GM23338 (cell line): Measurements from ENCODE around the gene CYP2C18. TPM values are rescaled to one million over a fixed set of nuclear protein-coding genes. Genes with fewer than 3 reads are reported as not detected.

ENCODE experiments used
- ATAC-seq: fragments of 200-7000 bp; cut with Tn5 transposase; 3 replicates; pipeline ENCODE4 v1.9.1; 2020
- DNase-seq: peaks from one replicate; pipeline ENCODE4 v3.0.0-alpha.2; 2015; ENCODE audit warnings: low spot score
- H2AFZ ChIP-seq: fragments of 200-600 bp; sonication (generic); 2 replicates; pipeline ENCODE4 v1.8.0; 2016; ENCODE audit warnings: antibody characterized with exemption, mild to moderate bottlenecking, moderate library complexity
- H3F3A ChIP-seq: fragments of 200-600 bp; sonication (generic); replicated peaks from 2 replicates; pipeline ENCODE4 v1.8.0; 2017; ENCODE audit warnings: antibody characterized with exemption, mixed run types, low read depth
- H3K27ac ChIP-seq: fragments of 200-600 bp; sonication (generic); 2 replicates; pipeline ENCODE4 v1.6.1; 2016; ENCODE audit warnings: low read depth
- H3K27me3 ChIP-seq: fragments of 200-600 bp; sonication (generic); 2 replicates; pipeline ENCODE4 v1.8.0; 2016; ENCODE audit warnings: mild to moderate bottlenecking, mixed run types, moderate library complexity; ENCODE audit not compliant: insufficient read depth
- H3K36me3 ChIP-seq: fragments of 200-600 bp; sonication (generic); 2 replicates; pipeline ENCODE4 v1.8.0; 2016; ENCODE audit warnings: mild to moderate bottlenecking; ENCODE audit not compliant: insufficient read depth
- H3K4me1 ChIP-seq: fragments of 200-600 bp; sonication (generic); 2 replicates; pipeline ENCODE4 v1.8.0; 2016; ENCODE audit warnings: mild to moderate bottlenecking, moderate library complexity; ENCODE audit not compliant: insufficient read depth
- H3K4me2 ChIP-seq: fragments of 200-600 bp; sonication (generic); 2 replicates; pipeline ENCODE4 v1.7.1; 2017; ENCODE audit warnings: mixed run types
- H3K4me3 ChIP-seq: fragments of 200-600 bp; sonication (generic); 2 replicates; pipeline ENCODE4 v1.6.1; 2016; ENCODE audit warnings: mixed run types
- H3K79me2 ChIP-seq: fragments of 200-600 bp; sonication (generic); replicated peaks from 2 replicates; pipeline ENCODE4 v1.8.0; 2017; ENCODE audit warnings: mild to moderate bottlenecking; ENCODE audit not compliant: insufficient read depth
- H3K9me2 ChIP-seq: fragments of 200-600 bp; sonication (generic); 2 replicates; pipeline ENCODE4 v1.8.0; 2017; ENCODE audit not compliant: insufficient read depth
- H4K20me1 ChIP-seq: fragments of 200-600 bp; sonication (generic); replicated peaks from 2 replicates; pipeline ENCODE4 v1.8.0; 2017; ENCODE audit warnings: mild to moderate bottlenecking; ENCODE audit not compliant: insufficient read depth
- H3K27ac Mint-ChIP-seq: 2 replicates; pipeline ENCODE4 v1.8.0; 2020; ENCODE audit warnings: inconsistent platforms, mild to moderate bottlenecking, moderate library complexity, mixed read lengths
- H3K27me3 Mint-ChIP-seq: 3 replicates; pipeline ENCODE4 v1.8.0; 2022; ENCODE audit warnings: low read depth, mild to moderate bottlenecking, moderate library complexity, mixed read lengths, inconsistent platforms; ENCODE audit not compliant: insufficient read depth, poor library complexity
- H3K36me3 Mint-ChIP-seq: 3 replicates; pipeline ENCODE4 v1.8.0; 2021; ENCODE audit warnings: low read depth, mild to moderate bottlenecking, inconsistent platforms, moderate library complexity, mixed read lengths
- H3K4me1 Mint-ChIP-seq: 3 replicates; pipeline ENCODE4 v1.8.0; 2020; ENCODE audit warnings: mild to moderate bottlenecking, inconsistent platforms, mixed read lengths
- H3K4me3 Mint-ChIP-seq: 3 replicates; pipeline ENCODE4 v1.8.0; 2021; ENCODE audit warnings: moderate library complexity, mild to moderate bottlenecking, inconsistent platforms, mixed read lengths
- H3K9me3 Mint-ChIP-seq: 3 replicates; pipeline ENCODE4 v1.8.0; 2020; ENCODE audit warnings: moderate library complexity, mild to moderate bottlenecking, inconsistent platforms, mixed read lengths
- CREB1 ChIP-seq: fragments of 250-450 bp; sonication (Bioruptor Pico); IDR thresholded peaks from 2 replicates; pipeline ENCODE4 v1.5.0; 2020; ENCODE audit warnings: low read depth, mild to moderate bottlenecking, moderate library complexity
- EZH2 ChIP-seq: fragments of 200-600 bp; sonication (generic); IDR thresholded peaks from one replicate; pipeline ENCODE4 v1.8.0; 2017; ENCODE audit warnings: antibody characterized with exemption, mild to moderate bottlenecking, low read depth; ENCODE audit not compliant: unreplicated experiment
- EZH2phosphoT487 ChIP-seq: fragments of 200-600 bp; sonication (generic); IDR thresholded peaks from one replicate; pipeline ENCODE4 v1.8.1; 2018; ENCODE audit warnings: antibody characterized with exemption; ENCODE audit not compliant: unreplicated experiment
- JUNB ChIP-seq: IDR thresholded peaks from one replicate; pipeline ENCODE4 v1.6.1; 2016; ENCODE audit warnings: antibody characterized with exemption; ENCODE audit not compliant: unreplicated experiment
- NANOG ChIP-seq: IDR thresholded peaks from 2 replicates; pipeline ENCODE4 v1.6.1; 2016; ENCODE audit warnings: antibody characterized with exemption, borderline replicate concordance
- POLR2AphosphoS5 ChIP-seq: IDR thresholded peaks from 2 replicates; pipeline ENCODE4 v1.6.1; 2016; ENCODE audit warnings: antibody characterized with exemption, low read depth
- REST ChIP-seq: IDR thresholded peaks from one replicate; pipeline ENCODE4 v1.6.1; 2018; ENCODE audit warnings: antibody characterized with exemption; ENCODE audit not compliant: unreplicated experiment
- STAT1 ChIP-seq: IDR thresholded peaks from one replicate; pipeline ENCODE4 v1.6.1; 2016; ENCODE audit warnings: antibody characterized with exemption; ENCODE audit not compliant: unreplicated experiment
- ZNF114 ChIP-seq: fragments of 250-450 bp; sonication (Bioruptor Pico); IDR thresholded peaks from 2 replicates; pipeline ENCODE4 v1.5.0; 2020; ENCODE audit warnings: mild to moderate bottlenecking, moderate library complexity
- ZNF331 ChIP-seq: fragments of 250-450 bp; sonication (Bioruptor Pico); IDR thresholded peaks from 2 replicates; pipeline ENCODE4 v1.5.0; 2020; ENCODE audit warnings: low read depth, mild to moderate bottlenecking, moderate library complexity
- polyA plus RNA-seq: library from polyadenylated mRNA; unstranded; fragments of >200 nt; fragmentation: Nextera tagmentation; extraction: Ambion mirVana; gene quantifications from 2 replicates; pipeline ENCODE4 v1.2.1, GENCODE V29; 2016
- total RNA-seq: library from RNA; depleted of rRNA; stranded (reverse); fragments of >200 nt; shearing (Covaris generic); gene quantifications from 2 replicates; pipeline ENCODE4 v1.2.3, GENCODE V29; 2014
- TF ChIP-seq, protein P1 (sequence below): fragments of 250-450 bp; sonication (Bioruptor Pico); IDR thresholded peaks from 2 replicates; pipeline ENCODE4 v1.5.0; 2020; ENCODE audit warnings: mild to moderate bottlenecking, moderate library complexity
- TF ChIP-seq, protein P2 (sequence below): IDR thresholded peaks from 2 replicates; pipeline ENCODE4 v1.6.1; 2016; ENCODE audit warnings: antibody characterized with exemption

The CYP2C18 gene
- total and polyA plus RNA-seq, 2 experiments from 2014 or later: 0.08 to 0.63 TPM

DNA sequence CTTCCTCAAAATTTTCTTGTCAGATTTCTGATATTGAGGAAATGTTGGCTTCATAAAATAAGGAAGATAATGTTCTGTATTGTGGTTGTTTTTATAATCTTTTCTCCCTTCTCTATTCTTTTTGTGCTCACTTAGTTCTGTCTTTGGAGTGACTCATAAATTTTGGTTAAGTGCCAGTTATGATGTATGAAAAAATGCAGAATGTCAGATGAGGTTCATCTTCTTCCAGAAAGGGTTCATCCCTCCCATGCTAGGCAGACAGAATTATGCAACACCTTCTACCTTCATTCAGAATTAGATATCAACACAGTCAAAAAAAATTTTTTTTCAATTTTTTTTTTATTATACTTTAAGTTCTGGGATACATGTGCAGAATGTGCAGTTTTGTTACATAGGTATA lies 42.3 kb downstream of the CYP2C18 start:
- no peaks in the 10 kb centered on the region for H3K27me3 Mint-ChIP-seq
- no peak overlapping the region for H3K4me3 ChIP-seq
- H3K79me2 ChIP-seq: no peaks in the 10 kb centered on the region
- no peaks in the 10 kb centered on the region for H3K9me2 ChIP-seq
- no peak for TF ChIP-seq NANOG
- no peak for TF ChIP-seq STAT1
- TF ChIP-seq ZNF331 (CRISPR knock-in tag): no peak
- no peak for TF ChIP-seq ZNF114 (CRISPR knock-in tag)
- TF ChIP-seq JUNB: no peak
- TF ChIP-seq, protein P1, sequence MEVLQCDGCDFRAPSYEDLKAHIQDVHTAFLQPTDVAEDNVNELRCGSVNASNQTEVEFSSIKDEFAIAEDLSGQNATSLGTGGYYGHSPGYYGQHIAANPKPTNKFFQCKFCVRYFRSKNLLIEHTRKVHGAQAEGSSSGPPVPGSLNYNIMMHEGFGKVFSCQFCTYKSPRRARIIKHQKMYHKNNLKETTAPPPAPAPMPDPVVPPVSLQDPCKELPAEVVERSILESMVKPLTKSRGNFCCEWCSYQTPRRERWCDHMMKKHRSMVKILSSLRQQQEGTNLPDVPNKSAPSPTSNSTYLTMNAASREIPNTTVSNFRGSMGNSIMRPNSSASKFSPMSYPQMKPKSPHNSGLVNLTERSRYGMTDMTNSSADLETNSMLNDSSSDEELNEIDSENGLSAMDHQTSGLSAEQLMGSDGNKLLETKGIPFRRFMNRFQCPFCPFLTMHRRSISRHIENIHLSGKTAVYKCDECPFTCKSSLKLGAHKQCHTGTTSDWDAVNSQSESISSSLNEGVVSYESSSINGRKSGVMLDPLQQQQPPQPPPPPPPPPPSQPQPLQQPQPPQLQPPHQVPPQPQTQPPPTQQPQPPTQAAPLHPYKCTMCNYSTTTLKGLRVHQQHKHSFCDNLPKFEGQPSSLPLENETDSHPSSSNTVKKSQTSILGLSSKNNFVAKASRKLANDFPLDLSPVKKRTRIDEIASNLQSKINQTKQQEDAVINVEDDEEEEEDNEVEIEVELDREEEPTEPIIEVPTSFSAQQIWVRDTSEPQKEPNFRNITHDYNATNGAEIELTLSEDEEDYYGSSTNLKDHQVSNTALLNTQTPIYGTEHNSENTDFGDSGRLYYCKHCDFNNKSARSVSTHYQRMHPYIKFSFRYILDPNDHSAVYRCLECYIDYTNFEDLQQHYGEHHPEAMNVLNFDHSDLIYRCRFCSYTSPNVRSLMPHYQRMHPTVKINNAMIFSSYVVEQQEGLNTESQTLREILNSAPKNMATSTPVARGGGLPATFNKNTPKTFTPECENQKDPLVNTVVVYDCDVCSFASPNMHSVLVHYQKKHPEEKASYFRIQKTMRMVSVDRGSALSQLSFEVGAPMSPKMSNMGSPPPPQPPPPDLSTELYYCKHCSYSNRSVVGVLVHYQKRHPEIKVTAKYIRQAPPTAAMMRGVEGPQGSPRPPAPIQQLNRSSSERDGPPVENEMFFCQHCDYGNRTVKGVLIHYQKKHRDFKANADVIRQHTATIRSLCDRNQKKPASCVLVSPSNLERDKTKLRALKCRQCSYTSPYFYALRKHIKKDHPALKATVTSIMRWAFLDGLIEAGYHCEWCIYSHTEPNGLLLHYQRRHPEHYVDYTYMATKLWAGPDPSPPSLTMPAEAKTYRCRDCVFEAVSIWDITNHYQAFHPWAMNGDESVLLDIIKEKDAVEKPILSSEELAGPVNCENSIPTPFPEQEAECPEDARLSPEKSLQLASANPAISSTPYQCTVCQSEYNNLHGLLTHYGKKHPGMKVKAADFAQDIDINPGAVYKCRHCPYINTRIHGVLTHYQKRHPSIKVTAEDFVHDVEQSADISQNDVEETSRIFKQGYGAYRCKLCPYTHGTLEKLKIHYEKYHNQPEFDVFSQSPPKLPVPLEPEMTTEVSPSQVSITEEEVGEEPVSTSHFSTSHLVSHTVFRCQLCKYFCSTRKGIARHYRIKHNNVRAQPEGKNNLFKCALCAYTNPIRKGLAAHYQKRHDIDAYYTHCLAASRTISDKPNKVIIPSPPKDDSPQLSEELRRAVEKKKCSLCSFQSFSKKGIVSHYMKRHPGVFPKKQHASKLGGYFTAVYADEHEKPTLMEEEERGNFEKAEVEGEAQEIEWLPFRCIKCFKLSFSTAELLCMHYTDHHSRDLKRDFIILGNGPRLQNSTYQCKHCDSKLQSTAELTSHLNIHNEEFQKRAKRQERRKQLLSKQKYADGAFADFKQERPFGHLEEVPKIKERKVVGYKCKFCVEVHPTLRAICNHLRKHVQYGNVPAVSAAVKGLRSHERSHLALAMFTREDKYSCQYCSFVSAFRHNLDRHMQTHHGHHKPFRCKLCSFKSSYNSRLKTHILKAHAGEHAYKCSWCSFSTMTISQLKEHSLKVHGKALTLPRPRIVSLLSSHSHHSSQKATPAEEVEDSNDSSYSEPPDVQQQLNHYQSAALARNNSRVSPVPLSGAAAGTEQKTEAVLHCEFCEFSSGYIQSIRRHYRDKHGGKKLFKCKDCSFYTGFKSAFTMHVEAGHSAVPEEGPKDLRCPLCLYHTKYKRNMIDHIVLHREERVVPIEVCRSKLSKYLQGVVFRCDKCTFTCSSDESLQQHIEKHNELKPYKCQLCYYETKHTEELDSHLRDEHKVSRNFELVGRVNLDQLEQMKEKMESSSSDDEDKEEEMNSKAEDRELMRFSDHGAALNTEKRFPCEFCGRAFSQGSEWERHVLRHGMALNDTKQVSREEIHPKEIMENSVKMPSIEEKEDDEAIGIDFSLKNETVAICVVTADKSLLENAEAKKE (CRISPR knock-in tag): no peak
- TF ChIP-seq, protein P2, sequence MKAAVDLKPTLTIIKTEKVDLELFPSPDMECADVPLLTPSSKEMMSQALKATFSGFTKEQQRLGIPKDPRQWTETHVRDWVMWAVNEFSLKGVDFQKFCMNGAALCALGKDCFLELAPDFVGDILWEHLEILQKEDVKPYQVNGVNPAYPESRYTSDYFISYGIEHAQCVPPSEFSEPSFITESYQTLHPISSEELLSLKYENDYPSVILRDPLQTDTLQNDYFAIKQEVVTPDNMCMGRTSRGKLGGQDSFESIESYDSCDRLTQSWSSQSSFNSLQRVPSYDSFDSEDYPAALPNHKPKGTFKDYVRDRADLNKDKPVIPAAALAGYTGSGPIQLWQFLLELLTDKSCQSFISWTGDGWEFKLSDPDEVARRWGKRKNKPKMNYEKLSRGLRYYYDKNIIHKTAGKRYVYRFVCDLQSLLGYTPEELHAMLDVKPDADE: no peak
- no peak for TF ChIP-seq POLR2AphosphoS5
- TF ChIP-seq EZH2: no peak
- TF ChIP-seq REST: no peak
- TF ChIP-seq CREB1 (CRISPR knock-in tag): no peak
- TF ChIP-seq EZH2phosphoT487: no peak
- no peaks in the 10 kb centered on the region for H3K36me3 Mint-ChIP-seq
- no peaks in the 10 kb centered on the region for H3K4me1 Mint-ChIP-seq
- no peak overlapping the region for H2AFZ ChIP-seq
- H3K9me3 Mint-ChIP-seq: no peaks in the 10 kb centered on the region
- no peak overlapping the region for H3K27ac ChIP-seq
- no peaks in the 10 kb centered on the region for H3K36me3 ChIP-seq
- H4K20me1 ChIP-seq: no peaks in the 10 kb centered on the region
- no peak overlapping the region for H3K4me3 Mint-ChIP-seq
- H3K4me1 ChIP-seq: no peaks in the 10 kb centered on the region
- no peak overlapping the region for H3K27ac Mint-ChIP-seq
- no peak for DNase-seq
- H3K4me2 ChIP-seq: no peak overlapping the region
- no peaks in the 10 kb centered on the region for H3F3A ChIP-seq
- no peaks in the 10 kb centered on the region for H3K27me3 ChIP-seq
- no peak for ATAC-seq
